WI38 (cell line): Measurements from ENCODE around the gene SNRPF.
"Not testable (repeated sequence)": the region's sequence is repeated elsewhere in the genome, so short reads cannot be mapped to it uniquely, and the experiment has no call there.

Experiments
- H3K4me3 ChIP-seq: 2 replicates; pipeline ENCODE4 v1.5.1; 2011; ENCODE audit warnings: low read depth, mild to moderate bottlenecking, control low read depth, low read length
- CTCF ChIP-seq: IDR thresholded peaks from 2 replicates; pipeline ENCODE4 v1.5.1; 2012; ENCODE audit warnings: low read depth, mild to moderate bottlenecking, control low read depth, low read length

The SNRPF gene

DNA sequence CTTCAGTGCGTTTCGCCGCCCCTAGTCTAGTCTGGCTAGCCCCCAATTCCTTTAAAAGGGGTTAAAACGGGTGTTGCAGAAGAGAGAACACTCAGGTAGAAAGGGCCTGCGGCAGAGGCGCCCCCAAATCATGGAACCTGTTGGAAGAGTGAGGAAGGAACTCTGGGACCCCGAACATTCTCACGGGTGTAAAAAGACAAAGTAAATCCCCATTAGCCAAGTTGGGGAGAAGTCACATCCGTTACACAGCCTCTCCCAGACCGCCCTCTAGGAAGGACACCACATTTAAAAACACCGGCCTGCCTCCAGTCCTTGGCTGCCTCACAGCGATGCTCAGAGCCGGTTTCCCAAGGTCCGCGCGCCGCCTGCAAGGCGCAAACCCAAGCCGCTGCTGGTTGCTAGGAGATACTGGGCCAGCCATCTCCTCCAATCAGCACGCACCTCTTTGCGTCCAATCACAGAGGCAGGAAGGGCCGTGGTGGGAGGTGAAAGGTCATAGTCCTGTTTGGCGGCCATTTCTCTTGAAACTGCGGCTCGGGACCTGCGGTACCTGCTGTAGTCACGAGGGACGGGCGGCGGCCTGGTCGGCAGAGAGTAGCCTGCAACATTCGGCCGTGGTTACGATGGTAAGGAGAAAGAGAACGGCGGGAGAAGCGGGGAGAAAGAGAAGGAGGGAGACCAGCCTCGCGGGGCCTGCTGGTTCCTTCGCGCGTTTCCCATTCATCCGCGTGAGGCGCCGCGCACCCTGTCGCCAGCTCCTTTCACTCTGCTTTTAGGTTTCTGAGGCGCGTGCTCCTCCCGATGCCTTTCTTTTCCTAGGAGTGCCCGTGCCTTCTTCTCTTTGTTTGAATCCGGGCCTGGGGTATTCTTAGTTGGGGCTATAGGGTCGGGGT, at the start of gene SNRPF:
Gene SNRPF (plus strand): TSS at position 502 of the 893 bp plus-strand sequence. CDS start 122 bp downstream, at position 624.
- TF ChIP-seq CTCF: no peak
- peak within 1 kb of the TSS; percentile 86 for H3K4me3 ChIP-seq

DNA sequence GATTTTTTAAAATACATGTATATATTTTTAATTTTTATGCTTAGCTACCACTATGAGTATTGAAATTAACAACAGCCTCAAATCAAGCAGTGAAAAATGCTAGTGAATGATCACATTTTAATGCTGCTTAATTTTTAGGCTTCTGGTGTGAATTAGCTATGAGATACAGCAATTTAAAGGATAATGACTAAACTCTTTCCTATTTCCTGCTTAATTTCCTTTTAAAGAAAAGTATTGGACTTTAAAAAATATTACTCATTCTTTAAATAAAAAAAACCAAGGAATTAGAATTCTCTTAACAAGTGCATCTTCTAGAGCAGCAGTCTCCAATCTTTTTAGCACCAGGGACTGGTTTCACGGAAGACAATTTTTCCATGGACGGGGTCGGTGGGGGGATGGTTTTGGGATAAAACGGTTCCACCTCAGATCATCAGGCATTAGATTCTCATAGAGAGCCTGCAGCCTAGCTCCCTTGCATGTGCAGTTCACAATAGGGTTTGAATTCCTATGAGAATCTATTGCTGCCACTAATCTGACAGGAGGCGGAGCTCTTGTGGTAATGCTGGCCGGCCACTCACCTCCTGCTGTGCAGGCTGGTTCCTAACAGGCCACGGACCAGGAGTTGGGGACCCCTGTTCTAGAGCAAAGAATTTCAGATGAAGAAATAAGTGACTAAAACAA, 49.6 kb upstream of the SNRPF start:
- H3K4me3 ChIP-seq: no peak overlapping the region

DNA sequence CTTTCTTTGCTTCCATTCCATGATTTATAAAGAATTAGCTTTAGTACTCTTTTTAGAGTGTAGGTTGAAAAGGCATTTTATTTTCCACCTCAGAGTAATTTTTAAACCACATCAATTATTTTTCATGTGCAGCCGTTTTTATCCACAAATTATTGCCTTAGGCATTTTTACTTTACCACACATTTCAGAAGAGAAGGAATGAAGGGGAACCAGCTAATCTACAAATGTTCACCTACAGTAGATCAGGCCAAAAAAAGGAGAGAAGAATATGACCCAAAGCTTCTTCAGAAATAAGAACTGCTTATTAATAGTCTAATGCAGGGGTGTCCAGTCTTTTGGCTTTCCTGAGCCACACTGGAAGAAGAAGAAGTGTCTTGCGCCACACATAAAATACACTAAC, 48.3 kb upstream of the SNRPF start:
- H3K4me3 ChIP-seq: no peak overlapping the region
- TF ChIP-seq CTCF: no peak

More for the DNA sequence above, 49.6 kb upstream of the SNRPF start:
- TF ChIP-seq CTCF: no peak

- H3K4me3 ChIP-seq: not testable (repeated sequence)
Measured at GRCh38 chr12:95812155-95812554, 46.6 kb upstream of the SNRPF start.

GRCh38 chr12:95815632-95816212, 43.0 kb upstream of the SNRPF start:
- H3K4me3 ChIP-seq: no peak overlapping the region
- TF ChIP-seq CTCF: peak; percentile 41; the same call in 1 of the 2 replicates

GRCh38 chr12:95820096-95820703, 38.6 kb upstream of the SNRPF start:
- no peak overlapping the region for H3K4me3 ChIP-seq
- peak; percentile 12; the same call in 1 of the 2 replicates for TF ChIP-seq CTCF

DNA sequence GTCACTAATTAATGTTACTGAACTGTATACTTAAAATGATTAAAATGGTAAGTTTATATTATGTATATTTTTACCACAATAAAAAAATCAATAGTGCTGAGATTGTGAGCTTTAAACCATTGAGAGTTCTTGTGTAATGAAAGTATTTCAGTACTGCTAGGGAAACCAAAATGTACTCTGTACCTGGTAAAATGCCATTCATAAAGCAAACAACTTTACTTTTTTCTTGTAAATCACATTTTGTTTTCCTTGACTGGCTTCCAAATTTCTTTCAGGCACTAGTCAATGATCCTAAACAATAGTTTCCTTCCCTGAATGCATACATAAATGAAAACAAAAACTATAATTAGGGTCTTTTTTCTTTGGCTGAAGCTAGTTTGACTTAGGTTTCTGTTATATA, 29.4 kb upstream of the SNRPF start:
- no peak for TF ChIP-seq CTCF
- H3K4me3 ChIP-seq: no peak overlapping the region
